H9 (cell line): ENCODE results near the gene HIPK2. TPM values are rescaled to one million over a fixed set of nuclear protein-coding genes. Genes with fewer than 3 reads are reported as not detected.

Experiments
- DNase-seq: peaks from one replicate; pipeline ENCODE4 v3.0.0-alpha.2; 2017
- H2AFZ ChIP-seq: one replicate; pipeline ENCODE4 v1.6.1; 2013; ENCODE audit warnings: mild to moderate bottlenecking, low read length, control low read depth, moderate library complexity
- H2AK5ac ChIP-seq: 2 replicates; pipeline ENCODE4 v1.6.1; 2013; ENCODE audit warnings: low read length, control low read depth, mixed read lengths; ENCODE audit not compliant: insufficient read length
- H2BK120ac ChIP-seq: one replicate; pipeline ENCODE4 v1.6.1; 2013; ENCODE audit warnings: low read depth, mild to moderate bottlenecking, low read length, control low read depth, inconsistent platforms; ENCODE audit not compliant: poor library complexity, severe bottlenecking
- H2BK12ac ChIP-seq: 2 replicates; pipeline ENCODE4 v1.6.1; 2013; ENCODE audit warnings: low read length, control low read depth, mixed read lengths, low read depth; ENCODE audit not compliant: insufficient read length
- H2BK15ac ChIP-seq: 2 replicates; pipeline ENCODE4 v1.6.1; 2013; ENCODE audit warnings: low read depth, low read length, control low read depth
- H2BK20ac ChIP-seq: one replicate; pipeline ENCODE4 v1.6.1; 2013; ENCODE audit warnings: low read depth, mild to moderate bottlenecking, low read length, control low read depth, inconsistent platforms; ENCODE audit not compliant: poor library complexity, severe bottlenecking
- H2BK5ac ChIP-seq: 2 replicates; pipeline ENCODE4 v1.6.1; 2013; ENCODE audit warnings: low read length, control low read depth, mixed read lengths; ENCODE audit not compliant: insufficient read length
- H3K14ac ChIP-seq: 2 replicates; pipeline ENCODE4 v1.6.1; 2013; ENCODE audit warnings: low read length, control low read depth; ENCODE audit not compliant: insufficient read depth
- H3K18ac ChIP-seq: 2 replicates; pipeline ENCODE4 v1.6.1; 2013; ENCODE audit warnings: low read depth, mild to moderate bottlenecking, mixed read lengths, low read length, control low read depth; ENCODE audit not compliant: insufficient read length
- H3K23ac ChIP-seq: 2 replicates; pipeline ENCODE4 v1.6.1; 2013; ENCODE audit warnings: low read length, control low read depth, mixed read lengths, low read depth; ENCODE audit not compliant: insufficient read length
- H3K23me2 ChIP-seq: 2 replicates; pipeline ENCODE4 v1.6.1; 2013; ENCODE audit warnings: low read depth, mild to moderate bottlenecking, mixed read lengths, low read length, control low read depth; ENCODE audit not compliant: insufficient read length, poor library complexity, severe bottlenecking
- H3K27ac ChIP-seq: 2 replicates; pipeline ENCODE4 v1.5.1; 2013; ENCODE audit warnings: low read length, control low read depth, mixed read lengths, low read depth; ENCODE audit not compliant: insufficient read length
- H3K27me3 ChIP-seq: 2 replicates; pipeline ENCODE4 v1.6.1; 2013; ENCODE audit warnings: low read length, control low read depth, inconsistent platforms; ENCODE audit not compliant: insufficient read depth
- H3K4ac ChIP-seq: 2 replicates; pipeline ENCODE4 v1.6.1; 2013; ENCODE audit warnings: low read depth, mild to moderate bottlenecking, control low read depth, inconsistent platforms, low read length, moderate library complexity
- H3K4me1 ChIP-seq: 2 replicates; pipeline ENCODE4 v1.6.1; 2013; ENCODE audit warnings: low read length, control low read depth, inconsistent platforms; ENCODE audit not compliant: insufficient read depth
- H3K4me2 ChIP-seq: 2 replicates; pipeline ENCODE4 v1.6.1; 2013; ENCODE audit warnings: low read length, control low read depth, mixed read lengths; ENCODE audit not compliant: insufficient read length, insufficient read depth
- H3K56ac ChIP-seq: 2 replicates; pipeline ENCODE4 v1.6.1; 2013; ENCODE audit warnings: low read depth, mild to moderate bottlenecking, mixed read lengths, low read length, control low read depth; ENCODE audit not compliant: insufficient read length
- H3K79me1 ChIP-seq: 2 replicates; pipeline ENCODE4 v1.6.1; 2013; ENCODE audit warnings: low read depth, mild to moderate bottlenecking, moderate library complexity, low read length, control low read depth, inconsistent platforms; ENCODE audit not compliant: insufficient read depth, poor library complexity, severe bottlenecking
- H3K79me2 ChIP-seq: 2 replicates; pipeline ENCODE4 v1.6.1; 2013; ENCODE audit warnings: low read length, control low read depth, inconsistent platforms; ENCODE audit not compliant: insufficient read depth
- H3K9ac ChIP-seq: 2 replicates; pipeline ENCODE4 v1.6.1; 2013; ENCODE audit warnings: low read length, control low read depth, mixed read lengths; ENCODE audit not compliant: insufficient read length; ENCODE audit errors: extremely low read depth
- H3K9me3 ChIP-seq: one replicate; pipeline ENCODE4 v1.6.1; 2013; ENCODE audit warnings: low read depth, low read length, inconsistent platforms; ENCODE audit not compliant: control insufficient read depth
- H3T11ph ChIP-seq: one replicate; pipeline ENCODE4 v1.6.1; 2013; ENCODE audit warnings: mild to moderate bottlenecking, low read length, control low read depth, inconsistent platforms
- H4K20me1 ChIP-seq: one replicate; pipeline ENCODE4 v1.6.1; 2013; ENCODE audit not compliant: control insufficient read depth, insufficient read length, insufficient read depth
- H4K5ac ChIP-seq: 2 replicates; pipeline ENCODE4 v1.6.1; 2013; ENCODE audit warnings: low read depth, mild to moderate bottlenecking, mixed read lengths, low read length, control low read depth; ENCODE audit not compliant: insufficient read length
- H4K8ac ChIP-seq: replicated peaks from 2 replicates; pipeline ENCODE4 v1.6.1; 2013; ENCODE audit warnings: low read length, control low read depth, mixed read lengths, low read depth; ENCODE audit not compliant: insufficient read length
- H4K91ac ChIP-seq: 2 replicates; pipeline ENCODE4 v1.6.1; 2013; ENCODE audit warnings: low read depth, mild to moderate bottlenecking, moderate library complexity, mixed read lengths, low read length, control low read depth; ENCODE audit not compliant: insufficient read length
- H3K27ac Mint-ChIP-seq, 3 experiments: 2 replicates in 2 of 3; 3 replicates in 1 of 3; pipeline ENCODE4 v1.8.0; 2020 to 2021; ENCODE audit warnings: mixed read lengths in 3 of 3, mild to moderate bottlenecking in 1 of 3, moderate library complexity in 1 of 3
- H3K27me3 Mint-ChIP-seq: 2 replicates; pipeline ENCODE4 v1.8.0; 2021; ENCODE audit warnings: low read depth, mild to moderate bottlenecking, moderate library complexity, mixed read lengths
- H3K36me3 Mint-ChIP-seq, 3 experiments: 2 replicates in 2 of 3; 3 replicates in 1 of 3; pipeline ENCODE4 v1.8.0; 2020 to 2021; ENCODE audit warnings: low read depth in 3 of 3, mixed read lengths in 3 of 3; ENCODE audit not compliant: insufficient read depth in 1 of 3
- H3K4me1 Mint-ChIP-seq, 2 experiments: 2 replicates each; pipeline ENCODE4 v1.8.0; 2020; ENCODE audit warnings: mixed read lengths in 2 of 2
- H3K4me3 Mint-ChIP-seq, 2 experiments: 2 replicates in 1 of 2; 3 replicates in 1 of 2; pipeline ENCODE4 v1.8.0; 2020 to 2021; ENCODE audit warnings: mild to moderate bottlenecking in 2 of 2, mixed read lengths in 2 of 2, moderate library complexity in 1 of 2
- H3K9me3 Mint-ChIP-seq, 2 experiments: 2 replicates in 1 of 2; 3 replicates in 1 of 2; pipeline ENCODE4 v1.8.0; 2020; ENCODE audit warnings: mild to moderate bottlenecking in 2 of 2, mixed read lengths in 2 of 2, moderate library complexity in 1 of 2
- WGBS: extraction: QIAGEN DNeasy Blood & Tissue Kit; methylation state at CpG from one replicate; pipeline ENCODE4 v1.1.7; 2013; ENCODE audit warnings: missing lambda C conversion rate, low lambda C conversion rate, mixed read lengths; ENCODE audit not compliant: insufficient read length; ENCODE audit errors: extremely low coverage; 5-methylcytosine and 5-hydroxymethylcytosine counted together
- total RNA-seq: library from RNA; stranded (reverse); gene quantifications from 2 replicates; pipeline ENCODE4 v1.2.1, GENCODE V29; 2021
- TF ChIP-seq, protein P1 (sequence below): fragments of 200-600 bp; sonication (generic); conservative IDR thresholded peaks from 3 replicates; pipeline ENCODE4 v1.8.0; 2021; ENCODE audit warnings: antibody characterized with exemption, mild to moderate bottlenecking

HIPK2 gene
- total RNA-seq, 1 experiment from 2014 or later = 21.9 TPM

DNA sequence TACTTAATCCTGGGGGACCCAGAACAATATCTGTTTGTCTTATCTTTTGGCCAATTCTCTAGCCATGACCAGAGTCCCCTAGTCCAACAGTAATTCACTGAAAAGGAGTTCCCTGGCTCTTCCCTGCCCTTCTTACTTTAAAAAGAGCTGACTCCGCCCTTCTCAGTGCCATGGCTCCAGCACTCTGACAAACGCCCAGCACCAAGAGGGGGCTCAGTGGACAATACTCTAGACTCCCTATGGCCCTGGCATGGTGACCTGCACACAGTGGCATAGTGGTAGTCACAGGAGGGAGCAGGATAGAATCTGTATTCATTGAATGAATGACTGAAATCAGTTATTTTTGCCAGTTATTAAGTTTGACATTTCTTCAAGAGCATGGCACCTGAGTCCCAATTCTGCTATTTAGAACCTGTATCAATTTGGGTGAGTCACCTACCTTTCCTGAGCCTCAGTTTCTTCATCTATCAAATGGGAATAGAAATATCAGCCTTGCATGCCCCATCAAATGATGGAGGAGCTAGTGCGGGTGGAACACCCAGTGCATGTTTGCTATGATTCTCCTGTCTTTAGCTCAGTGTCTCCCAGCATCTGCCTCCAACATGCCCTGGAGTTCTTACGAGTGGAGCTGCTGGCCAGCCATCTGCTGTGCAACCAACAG is 184.9 kb downstream of the HIPK2 start:
- no peak overlapping the region; a peak in 1 of 5 replicates for H3K4me3 Mint-ChIP-seq
- Histone ChIP-seq H3K79me2 (no peaks in the 10 kb centered on the region), H4K20me1 (no peaks in the 10 kb centered on the region), H3K56ac (no peak overlapping the region), H3K4ac (no peak overlapping the region), H2BK15ac (no peak overlapping the region), H3K18ac (no peak overlapping the region), H4K8ac (no peak overlapping the region), H3K9ac (no peak overlapping the region), H3K27ac (no peak overlapping the region), H2BK120ac (no peak overlapping the region), H2AFZ (no peak overlapping the region), H3K27me3 (no peaks in the 10 kb centered on the region), H3K79me1 (no peaks in the 10 kb centered on the region), H3K9me3 (no peaks in the 10 kb centered on the region), H3K23ac (no peak overlapping the region), H4K91ac (no peak overlapping the region), H3T11ph (no peak overlapping the region), H4K5ac (no peak overlapping the region), H3K4me2 (no peak overlapping the region), H2BK20ac (no peak overlapping the region), H2BK5ac (no peak overlapping the region), H2AK5ac (no peak overlapping the region), H2BK12ac (no peak overlapping the region), H3K23me2 (no peaks in the 10 kb centered on the region), H3K14ac (no peak overlapping the region), H3K4me1 (no peaks in the 10 kb centered on the region)
- H3K27ac Mint-ChIP-seq = no peak overlapping the region
- no CpG with 5 or more reads among the region's 4 CpGs for WGBS
- H3K4me1 Mint-ChIP-seq = peaks cover 3 to 10% of the 10 kb centered on the region in 2 experiments
- H3K27me3 Mint-ChIP-seq = no peaks in the 10 kb centered on the region
- DNase-seq = no peak
- TF ChIP-seq, protein P1, sequence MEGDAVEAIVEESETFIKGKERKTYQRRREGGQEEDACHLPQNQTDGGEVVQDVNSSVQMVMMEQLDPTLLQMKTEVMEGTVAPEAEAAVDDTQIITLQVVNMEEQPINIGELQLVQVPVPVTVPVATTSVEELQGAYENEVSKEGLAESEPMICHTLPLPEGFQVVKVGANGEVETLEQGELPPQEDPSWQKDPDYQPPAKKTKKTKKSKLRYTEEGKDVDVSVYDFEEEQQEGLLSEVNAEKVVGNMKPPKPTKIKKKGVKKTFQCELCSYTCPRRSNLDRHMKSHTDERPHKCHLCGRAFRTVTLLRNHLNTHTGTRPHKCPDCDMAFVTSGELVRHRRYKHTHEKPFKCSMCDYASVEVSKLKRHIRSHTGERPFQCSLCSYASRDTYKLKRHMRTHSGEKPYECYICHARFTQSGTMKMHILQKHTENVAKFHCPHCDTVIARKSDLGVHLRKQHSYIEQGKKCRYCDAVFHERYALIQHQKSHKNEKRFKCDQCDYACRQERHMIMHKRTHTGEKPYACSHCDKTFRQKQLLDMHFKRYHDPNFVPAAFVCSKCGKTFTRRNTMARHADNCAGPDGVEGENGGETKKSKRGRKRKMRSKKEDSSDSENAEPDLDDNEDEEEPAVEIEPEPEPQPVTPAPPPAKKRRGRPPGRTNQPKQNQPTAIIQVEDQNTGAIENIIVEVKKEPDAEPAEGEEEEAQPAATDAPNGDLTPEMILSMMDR = no peak
- no peaks in the 10 kb centered on the region for H3K9me3 Mint-ChIP-seq
- H3K36me3 Mint-ChIP-seq = peaks cover 0 to 19% (median 9%) of the 10 kb centered on the region in 3 experiments; a peak in 5 of 7 replicates
